Gastrocnemius medialis (tissue), 4 donors: ENCODE results near the gene PHACTR1. TPM values are rescaled to one million over a fixed set of nuclear protein-coding genes. Genes with fewer than 3 reads are reported as not detected.

Experiments
- ATAC-seq, 2 donors: fragments of 150-250 bp; one replicate each; pipeline ENCODE4 v1.9.1; 2016
- DNase-seq, 2 donors: peaks; one replicate each; pipeline ENCODE4 v3.0.0-alpha.2; 2019
- H3K27ac ChIP-seq, 4 donors: fragments of 200-600 bp; sonication (generic); 1 replicate in 1 of 4; 2 replicates in 3 of 4; pipeline ENCODE4 v1.5.1; 2016 to 2018; ENCODE audit warnings: mild to moderate bottlenecking in 2 of 4, moderate library complexity in 1 of 4
- H3K27me3 ChIP-seq, 3 donors: fragments of 200-600 bp; sonication (generic) in 2 of 3; 1 replicate in 1 of 3; 2 replicates in 2 of 3; pipeline versions ENCODE4 v1.5.1 to v1.6.0; 2016 to 2019; ENCODE audit warnings: mild to moderate bottlenecking in 1 of 3, moderate library complexity in 1 of 3
- H3K36me3 ChIP-seq, 2 donors: fragments of 200-600 bp; sonication (generic) in 1 of 2; one replicate each; pipeline ENCODE4 v1.5.1; 2017 to 2018
- H3K4me1 ChIP-seq, 2 donors: fragments of 200-600 bp; sonication (generic) in 1 of 2; one replicate each; pipeline ENCODE4 v1.5.1; 2016 to 2017; ENCODE audit warnings: mild to moderate bottlenecking in 2 of 2
- H3K4me3 ChIP-seq, 4 donors: fragments of 200-600 bp; sonication (generic) in 3 of 4; 1 replicate in 1 of 4; 2 replicates in 3 of 4; pipeline ENCODE4 v1.5.1; 2016 to 2019; ENCODE audit warnings: mild to moderate bottlenecking in 2 of 4
- H3K9me3 ChIP-seq, 3 donors: fragments of 200-600 bp; sonication (generic) in 2 of 3; 1 replicate in 1 of 3; 2 replicates in 2 of 3; pipeline ENCODE4 v1.5.1; 2016 to 2019
- CTCF ChIP-seq, 5 experiments: fragments of 450-650 bp in 3 of 5; fragments of 200-600 bp in 2 of 5; sonication (generic) in 2 of 5; IDR thresholded peaks in 4 of 5; conservative IDR thresholded peaks in 1 of 5; 1 replicate in 4 of 5; 2 replicates in 1 of 5; pipeline ENCODE4 v1.5.1; 2016 to 2019; ENCODE audit warnings: antibody characterized with exemption in 5 of 5, mild to moderate bottlenecking in 3 of 5, moderate library complexity in 3 of 5
- POLR2A ChIP-seq, 2 donors: fragments of 450-650 bp; IDR thresholded peaks; one replicate each; pipeline ENCODE4 v1.6.1; 2017; ENCODE audit warnings: antibody characterized with exemption in 2 of 2, mild to moderate bottlenecking in 2 of 2, moderate library complexity in 2 of 2
- in situ Hi-C, 4 donors: fragments of 200-750 bp; cut with MboI; loops; one replicate each; pipeline versions ENCODE4 v1.15.0 to v1.8.0; 2017; ENCODE audit warnings: low sequenced_read_pairs in 4 of 4
- intact Hi-C: fragments of 100-400 bp; cut with DNase I; formaldehyde crosslinking; loops from one replicate; pipeline ENCODE4 v1.15.1; 2023; ENCODE audit warnings: low total_unique reads
- total RNA-seq, 4 donors: library from RNA; depleted of rRNA; stranded (reverse); fragments of >200 nt; gene quantifications; one replicate each; pipeline versions ENCODE4 v1.1.0 to v1.2.3, GENCODE V29; 2016

Gene PHACTR1
- total RNA-seq, 4 donors from 2014 or later = 0.07 to 0.82 (median 0.21) TPM

GRCh38 chr6:12801141-12801540 is 84.6 kb downstream of the PHACTR1 start:
- intact Hi-C loops = no loop called here

DNA sequence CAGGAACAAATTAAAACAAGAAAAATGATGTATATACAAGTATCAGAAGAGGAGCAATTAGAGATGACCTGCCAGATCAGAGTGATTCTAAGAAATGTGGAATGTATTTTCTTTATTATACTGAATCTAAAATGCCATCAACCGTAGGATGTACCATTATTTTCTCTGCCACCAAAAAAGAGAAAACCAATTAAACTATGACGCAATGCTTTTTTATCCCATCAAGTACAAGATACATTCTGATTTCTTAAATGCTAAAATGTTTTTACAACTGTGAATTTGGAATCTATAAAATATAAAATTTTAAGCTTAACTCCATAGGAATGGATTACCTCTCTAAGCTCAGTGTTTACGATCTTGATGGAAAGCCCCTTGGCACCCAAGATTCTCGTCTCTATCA is 85.9 kb downstream of the PHACTR1 start:
- no peak for DNase-seq
- in situ Hi-C loops (no loop called here), intact Hi-C loops (no loop called here)
- ATAC-seq = no peak
- H3K27ac ChIP-seq = no peak overlapping the region
- no peaks in the 10 kb centered on the region for H3K4me1 ChIP-seq
- H3K36me3 ChIP-seq = no peaks in the 10 kb centered on the region
- no peaks in the 10 kb centered on the region for H3K27me3 ChIP-seq
- no peak overlapping the region for H3K4me3 ChIP-seq
- H3K9me3 ChIP-seq = no peaks in the 10 kb centered on the region
- no peak for TF ChIP-seq POLR2A (IDR thresholded peaks at IDR 0.05)
- TF ChIP-seq CTCF (IDR thresholded peaks at IDR 0.05 in 4 of 5, conservative IDR thresholded peaks at IDR 0.05 in 1 of 5) = no peak

More at GRCh38 chr6:12801141-12801540, 84.6 kb downstream of the PHACTR1 start:
- no peaks in the 10 kb centered on the region for H3K9me3 ChIP-seq
- no peaks in the 10 kb centered on the region for H3K27me3 ChIP-seq
- no peak for ATAC-seq
- no peak for TF ChIP-seq CTCF (IDR thresholded peaks at IDR 0.05 in 4 of 5, conservative IDR thresholded peaks at IDR 0.05 in 1 of 5)
- no peak for TF ChIP-seq POLR2A (IDR thresholded peaks at IDR 0.05)
- no peaks in the 10 kb centered on the region for H3K4me1 ChIP-seq
- no peak overlapping the region for H3K27ac ChIP-seq
- H3K36me3 ChIP-seq = no peaks in the 10 kb centered on the region
- in situ Hi-C loops = no loop called here
- no peak for DNase-seq
- H3K4me3 ChIP-seq = no peak overlapping the region

GRCh38 chr6:12803486-12803885 is 86.9 kb downstream of the PHACTR1 start:
- Histone ChIP-seq H3K9me3 (no peaks in the 10 kb centered on the region), H3K27ac (no peak overlapping the region), H3K4me1 (no peaks in the 10 kb centered on the region), H3K36me3 (no peaks in the 10 kb centered on the region), H3K4me3 (no peak overlapping the region), H3K27me3 (no peaks in the 10 kb centered on the region)
- ATAC-seq (no peak), DNase-seq (no peak)
- TF ChIP-seq POLR2A (IDR thresholded peaks at IDR 0.05) = no peak
- no peak for TF ChIP-seq CTCF (IDR thresholded peaks at IDR 0.05 in 4 of 5, conservative IDR thresholded peaks at IDR 0.05 in 1 of 5)
- in situ Hi-C loops = no loop called here
- intact Hi-C loops = no loop called here

DNA sequence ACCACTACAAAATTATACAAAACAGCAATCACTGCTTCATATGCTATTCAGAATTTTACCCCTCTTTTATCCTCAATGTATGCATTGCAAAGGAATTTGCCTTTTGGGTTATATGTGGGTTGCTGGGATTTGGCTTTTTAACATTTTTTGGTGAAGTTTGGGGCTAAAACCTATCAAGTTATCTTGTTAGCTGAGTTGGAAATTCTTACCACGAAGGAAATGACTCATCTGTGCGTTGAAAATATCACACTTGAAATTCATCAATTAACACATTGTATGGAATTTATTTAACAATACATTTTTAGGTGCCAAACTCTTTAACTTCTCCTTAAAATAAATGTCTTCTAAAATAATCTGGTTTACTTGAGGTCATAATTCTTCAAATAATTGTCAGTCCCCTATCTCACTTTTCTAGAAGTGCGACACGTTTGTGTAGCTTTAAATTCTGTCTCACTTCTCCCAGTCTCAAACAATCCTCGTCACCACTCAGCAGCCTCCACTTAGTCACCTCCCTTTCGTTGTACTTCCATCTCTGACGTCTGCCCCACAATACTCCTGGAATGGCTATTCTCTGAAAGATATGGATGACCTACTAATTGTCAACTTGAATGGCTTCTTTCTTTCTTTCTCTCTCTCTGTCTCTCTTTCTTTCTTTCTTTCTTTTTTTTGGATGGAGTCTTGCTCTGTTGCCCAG is 88.5 kb downstream of the PHACTR1 start:
- in situ Hi-C loops = no loop called here
- no peaks in the 10 kb centered on the region for H3K4me1 ChIP-seq
- no peaks in the 10 kb centered on the region for H3K27me3 ChIP-seq
- H3K27ac ChIP-seq = no peak overlapping the region
- H3K36me3 ChIP-seq = no peaks in the 10 kb centered on the region
- no peak overlapping the region for H3K4me3 ChIP-seq
- intact Hi-C loops = no loop called here
- no peak for ATAC-seq
- DNase-seq = no peak
- TF ChIP-seq CTCF (IDR thresholded peaks at IDR 0.05 in 4 of 5, conservative IDR thresholded peaks at IDR 0.05 in 1 of 5) = no peak
- H3K9me3 ChIP-seq = no peaks in the 10 kb centered on the region

DNA sequence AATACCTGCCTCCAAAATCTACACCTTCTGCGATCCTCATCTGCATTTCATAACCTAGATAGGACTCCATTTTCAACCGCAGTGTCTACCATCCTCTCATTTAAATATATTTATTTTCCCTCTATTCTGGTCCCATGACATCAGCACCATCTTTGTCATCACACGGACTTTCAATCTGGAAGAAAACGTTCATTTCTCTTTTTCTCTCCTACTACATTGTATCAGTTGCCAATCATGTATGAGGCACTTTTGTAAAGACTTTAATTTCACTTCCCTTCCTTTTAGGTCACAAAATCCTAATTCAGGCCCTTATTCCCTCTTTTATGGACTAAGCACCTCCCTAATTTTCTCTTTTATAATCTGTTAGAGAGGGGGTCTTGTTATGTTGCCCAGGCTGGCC is 89.6 kb downstream of the PHACTR1 start:
- no peaks in the 10 kb centered on the region for H3K36me3 ChIP-seq
- intact Hi-C loops = no loop called here
- TF ChIP-seq CTCF (IDR thresholded peaks at IDR 0.05 in 4 of 5, conservative IDR thresholded peaks at IDR 0.05 in 1 of 5) (no peak), POLR2A (IDR thresholded peaks at IDR 0.05) (no peak)
- in situ Hi-C loops = no loop called here
- H3K9me3 ChIP-seq = no peaks in the 10 kb centered on the region
- no peak overlapping the region for H3K4me3 ChIP-seq
- no peak for ATAC-seq
- no peak overlapping the region for H3K27ac ChIP-seq
- no peaks in the 10 kb centered on the region for H3K4me1 ChIP-seq
- no peaks in the 10 kb centered on the region for H3K27me3 ChIP-seq
- no peak for DNase-seq
